Gastrocnemius medialis (tissue), 4 donors: ENCODE data around the gene HECTD2. TPM values are rescaled to one million over a fixed set of nuclear protein-coding genes. Genes with fewer than 3 reads are reported as not detected.

Experiments used
- ATAC-seq, 2 donors: fragments of 150-250 bp; one replicate each; pipeline ENCODE4 v1.9.1; 2016
- DNase-seq, 2 donors: peaks; one replicate each; pipeline ENCODE4 v3.0.0-alpha.2; 2019
- H3K27ac ChIP-seq, 4 donors: fragments of 200-600 bp; sonication (generic); 1 replicate in 1 of 4; 2 replicates in 3 of 4; pipeline ENCODE4 v1.5.1; 2016 to 2018; ENCODE audit warnings: mild to moderate bottlenecking in 2 of 4, moderate library complexity in 1 of 4
- H3K27me3 ChIP-seq, 3 donors: fragments of 200-600 bp; sonication (generic) in 2 of 3; 1 replicate in 1 of 3; 2 replicates in 2 of 3; pipeline versions ENCODE4 v1.5.1 to v1.6.0; 2016 to 2019; ENCODE audit warnings: mild to moderate bottlenecking in 1 of 3, moderate library complexity in 1 of 3
- H3K36me3 ChIP-seq, 2 donors: fragments of 200-600 bp; sonication (generic) in 1 of 2; one replicate each; pipeline ENCODE4 v1.5.1; 2017 to 2018
- H3K4me1 ChIP-seq, 2 donors: fragments of 200-600 bp; sonication (generic) in 1 of 2; one replicate each; pipeline ENCODE4 v1.5.1; 2016 to 2017; ENCODE audit warnings: mild to moderate bottlenecking in 2 of 2
- H3K4me3 ChIP-seq, 4 donors: fragments of 200-600 bp; sonication (generic) in 3 of 4; 1 replicate in 1 of 4; 2 replicates in 3 of 4; pipeline ENCODE4 v1.5.1; 2016 to 2019; ENCODE audit warnings: mild to moderate bottlenecking in 2 of 4
- H3K9me3 ChIP-seq, 3 donors: fragments of 200-600 bp; sonication (generic) in 2 of 3; 1 replicate in 1 of 3; 2 replicates in 2 of 3; pipeline ENCODE4 v1.5.1; 2016 to 2019
- POLR2A ChIP-seq, 2 donors: fragments of 450-650 bp; IDR thresholded peaks; one replicate each; pipeline ENCODE4 v1.6.1; 2017; ENCODE audit warnings: antibody characterized with exemption in 2 of 2, mild to moderate bottlenecking in 2 of 2, moderate library complexity in 2 of 2
- in situ Hi-C, 4 donors: fragments of 200-750 bp; cut with MboI; loops; one replicate each; pipeline versions ENCODE4 v1.15.0 to v1.8.0; 2017; ENCODE audit warnings: low sequenced_read_pairs in 4 of 4
- intact Hi-C: fragments of 100-400 bp; cut with DNase I; formaldehyde crosslinking; loops from one replicate; pipeline ENCODE4 v1.15.1; 2023; ENCODE audit warnings: low total_unique reads
- total RNA-seq, 4 donors: library from RNA; depleted of rRNA; stranded (reverse); fragments of >200 nt; gene quantifications; one replicate each; pipeline versions ENCODE4 v1.1.0 to v1.2.3, GENCODE V29; 2016
- TF ChIP-seq, protein P1 (sequence below), 5 experiments: fragments of 450-650 bp in 3 of 5; fragments of 200-600 bp in 2 of 5; sonication (generic) in 2 of 5; IDR thresholded peaks in 4 of 5; conservative IDR thresholded peaks in 1 of 5; 1 replicate in 4 of 5; 2 replicates in 1 of 5; pipeline ENCODE4 v1.5.1; 2016 to 2019; ENCODE audit warnings: antibody characterized with exemption in 5 of 5, mild to moderate bottlenecking in 3 of 5, moderate library complexity in 3 of 5

HECTD2 gene
- total RNA-seq, 4 donors from 2014 or later: 1.9 to 7.9 (median 3.9) TPM

DNA sequence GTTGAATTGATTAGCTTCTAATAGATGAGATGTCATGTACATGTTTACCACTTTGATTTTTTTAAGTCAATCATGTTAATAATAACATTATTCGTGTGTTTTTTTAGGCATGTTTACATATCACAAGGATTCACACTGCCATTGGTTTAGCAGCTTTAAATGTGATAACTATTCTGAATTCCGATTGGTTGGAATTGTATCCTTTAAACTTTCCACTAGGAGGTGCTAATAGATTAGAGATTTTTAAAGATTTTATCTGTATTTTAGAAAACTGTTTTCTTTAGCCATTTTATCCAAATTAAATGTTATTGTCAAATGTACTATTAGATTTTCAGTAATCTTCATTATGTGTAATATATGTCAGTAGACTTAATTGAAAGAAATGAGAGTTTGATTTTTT lies 83.2 kb downstream of the HECTD2 start:
- Histone ChIP-seq H3K27me3 (no peaks in the 10 kb centered on the region), H3K4me1 (peaks cover 0 to 4% of the 10 kb centered on the region in 2 donors), H3K4me3 (no peak overlapping the region), H3K9me3 (no peaks in the 10 kb centered on the region), H3K27ac (no peak overlapping the region), H3K36me3 (peaks cover 0 to 3% of the 10 kb centered on the region in 2 donors)
- peak in 1 of 2 donors; percentile 81 for ATAC-seq
- intact Hi-C loops: no loop called here
- DNase-seq: no peak
- TF ChIP-seq, protein P1, sequence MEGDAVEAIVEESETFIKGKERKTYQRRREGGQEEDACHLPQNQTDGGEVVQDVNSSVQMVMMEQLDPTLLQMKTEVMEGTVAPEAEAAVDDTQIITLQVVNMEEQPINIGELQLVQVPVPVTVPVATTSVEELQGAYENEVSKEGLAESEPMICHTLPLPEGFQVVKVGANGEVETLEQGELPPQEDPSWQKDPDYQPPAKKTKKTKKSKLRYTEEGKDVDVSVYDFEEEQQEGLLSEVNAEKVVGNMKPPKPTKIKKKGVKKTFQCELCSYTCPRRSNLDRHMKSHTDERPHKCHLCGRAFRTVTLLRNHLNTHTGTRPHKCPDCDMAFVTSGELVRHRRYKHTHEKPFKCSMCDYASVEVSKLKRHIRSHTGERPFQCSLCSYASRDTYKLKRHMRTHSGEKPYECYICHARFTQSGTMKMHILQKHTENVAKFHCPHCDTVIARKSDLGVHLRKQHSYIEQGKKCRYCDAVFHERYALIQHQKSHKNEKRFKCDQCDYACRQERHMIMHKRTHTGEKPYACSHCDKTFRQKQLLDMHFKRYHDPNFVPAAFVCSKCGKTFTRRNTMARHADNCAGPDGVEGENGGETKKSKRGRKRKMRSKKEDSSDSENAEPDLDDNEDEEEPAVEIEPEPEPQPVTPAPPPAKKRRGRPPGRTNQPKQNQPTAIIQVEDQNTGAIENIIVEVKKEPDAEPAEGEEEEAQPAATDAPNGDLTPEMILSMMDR (IDR thresholded peaks at IDR 0.05 in 4 of 5, conservative IDR thresholded peaks at IDR 0.05 in 1 of 5): peak; percentile 52 to 72 (median 56)
- TF ChIP-seq POLR2A (IDR thresholded peaks at IDR 0.05): no peak
- in situ Hi-C loops: loop anchor here in 1 of 4 donors (10.0 kb wide), 1 partner anchor 51 kb away; no protein-coding TSS in a partner anchor

DNA sequence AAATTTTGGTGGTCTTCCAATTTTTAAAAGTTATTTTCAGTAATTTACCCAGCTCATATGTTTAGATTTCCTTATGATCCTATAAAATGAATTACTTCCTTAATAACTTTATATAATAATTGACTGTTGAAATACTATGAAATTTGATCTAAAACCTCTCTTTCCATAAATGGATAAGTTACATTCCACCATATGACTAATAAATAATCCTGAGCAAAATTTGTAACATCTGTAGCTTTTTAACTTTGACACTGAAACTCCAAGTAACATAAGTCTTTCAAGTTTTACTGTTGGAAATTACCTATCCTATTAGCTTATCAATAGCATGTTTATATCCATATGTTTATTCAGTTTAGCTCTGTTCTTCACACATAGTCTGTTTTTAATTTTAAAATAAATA lies 85.3 kb downstream of the HECTD2 start:
- peaks cover 2 to 17% of the 10 kb centered on the region in 2 donors for H3K36me3 ChIP-seq
- ATAC-seq (no peak), DNase-seq (no peak)
- no peaks in the 10 kb centered on the region for H3K27me3 ChIP-seq
- H3K27ac ChIP-seq: no peak overlapping the region
- intact Hi-C loops (loop anchor here (5.0 kb wide), 1 partner anchor 57 kb away; no protein-coding TSS in a partner anchor), in situ Hi-C loops (loop anchor here (5.0 to 10.0 kb wide), 2 partner anchors 49 to 142 kb away; no protein-coding TSS in a partner anchor)
- H3K4me3 ChIP-seq: no peak overlapping the region
- no peaks in the 10 kb centered on the region for H3K9me3 ChIP-seq
- no peak for TF ChIP-seq POLR2A (IDR thresholded peaks at IDR 0.05)
- TF ChIP-seq, protein P1 (IDR thresholded peaks at IDR 0.05 in 4 of 5, conservative IDR thresholded peaks at IDR 0.05 in 1 of 5): no peak
- peaks cover 0 to 4% of the 10 kb centered on the region in 2 donors for H3K4me1 ChIP-seq

DNA sequence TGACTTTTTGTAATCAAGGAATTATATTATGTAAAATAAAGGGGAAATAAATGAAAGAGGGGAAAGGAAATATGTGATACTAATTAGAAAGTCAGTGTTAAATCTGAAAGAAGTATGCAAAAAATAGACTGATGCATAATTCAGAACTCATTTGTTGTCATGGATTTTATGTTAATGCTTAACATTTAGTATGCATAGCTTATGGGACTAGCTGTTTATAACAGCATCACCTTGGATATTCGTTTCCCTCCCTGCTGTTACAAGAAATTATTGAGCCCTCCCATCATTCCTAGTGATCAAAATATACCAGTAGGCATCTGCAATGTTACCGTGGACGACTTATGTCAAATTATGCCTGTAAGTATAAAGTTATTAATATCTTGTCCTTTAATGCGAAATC lies 85.9 kb downstream of the HECTD2 start:
- H3K36me3 ChIP-seq: peaks cover 2 to 17% of the 10 kb centered on the region in 2 donors
- TF ChIP-seq POLR2A (IDR thresholded peaks at IDR 0.05): no peak
- TF ChIP-seq, protein P1 (IDR thresholded peaks at IDR 0.05 in 4 of 5, conservative IDR thresholded peaks at IDR 0.05 in 1 of 5): no peak
- ATAC-seq (no peak), DNase-seq (no peak)
- H3K27ac ChIP-seq: no peak overlapping the region
- H3K4me1 ChIP-seq: peaks cover 0 to 4% of the 10 kb centered on the region in 2 donors
- intact Hi-C loops (loop anchor here (5.0 kb wide), 1 partner anchor 56 kb away; no protein-coding TSS in a partner anchor), in situ Hi-C loops (loop anchor here (5.0 to 10.0 kb wide), 2 partner anchors 49 to 141 kb away; no protein-coding TSS in a partner anchor)
- H3K27me3 ChIP-seq: no peaks in the 10 kb centered on the region
- no peaks in the 10 kb centered on the region for H3K9me3 ChIP-seq
- H3K4me3 ChIP-seq: no peak overlapping the region

DNA sequence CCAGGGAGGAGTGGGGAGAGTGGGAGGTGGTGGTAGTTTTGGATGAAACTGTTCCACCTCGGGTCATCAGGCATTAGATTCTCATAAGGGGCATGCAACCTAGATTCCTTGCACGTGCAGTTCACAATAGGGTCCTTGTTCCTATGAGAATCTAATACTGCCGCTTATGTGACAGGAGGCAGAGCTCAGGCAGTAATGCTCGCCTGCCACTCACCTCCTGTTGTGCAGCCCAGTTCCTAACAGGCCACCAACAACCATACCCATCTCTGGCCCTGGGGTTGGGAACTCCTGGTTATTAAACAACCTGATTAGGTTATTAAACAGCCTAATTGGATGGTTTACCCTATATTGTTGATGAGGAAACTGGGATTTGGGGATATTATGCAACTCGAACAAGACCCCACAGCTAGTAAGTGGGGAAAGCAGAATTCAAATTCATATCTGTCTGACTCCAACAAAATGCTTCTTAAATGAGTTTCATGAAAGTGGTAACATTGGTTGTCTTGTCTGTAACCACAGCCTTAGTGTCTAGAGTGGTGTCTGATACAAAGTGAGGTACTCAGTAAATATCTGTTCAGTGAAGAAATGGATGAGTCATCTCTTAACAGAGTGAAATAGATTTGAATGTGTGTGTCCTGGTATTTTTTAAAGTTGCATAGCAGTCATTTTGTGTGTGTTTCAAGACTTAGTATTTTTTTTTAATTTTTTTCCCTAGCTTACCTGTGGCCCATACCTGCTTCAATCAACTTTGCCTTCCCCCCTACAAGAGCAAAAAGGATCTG lies 101.6 kb downstream of the HECTD2 start:
- intact Hi-C loops (no loop called here), in situ Hi-C loops (no loop called here)
- H3K9me3 ChIP-seq: no peaks in the 10 kb centered on the region
- ATAC-seq (no peak), DNase-seq (no peak)
- no peak overlapping the region for H3K4me3 ChIP-seq
- no peak overlapping the region for H3K27ac ChIP-seq
- H3K36me3 ChIP-seq: no peaks in the 10 kb centered on the region
- H3K4me1 ChIP-seq: no peaks in the 10 kb centered on the region
- no peak for TF ChIP-seq POLR2A (IDR thresholded peaks at IDR 0.05)
- TF ChIP-seq, protein P1 (IDR thresholded peaks at IDR 0.05 in 4 of 5, conservative IDR thresholded peaks at IDR 0.05 in 1 of 5): no peak
- no peaks in the 10 kb centered on the region for H3K27me3 ChIP-seq
